ENCODE measurements around the gene NFKBIL1.
"Not testable (repeated sequence)": the region's sequence is repeated elsewhere in the genome, so short reads cannot be mapped to it uniquely, and the experiment has no call there.

Gene NFKBIL1

DNA sequence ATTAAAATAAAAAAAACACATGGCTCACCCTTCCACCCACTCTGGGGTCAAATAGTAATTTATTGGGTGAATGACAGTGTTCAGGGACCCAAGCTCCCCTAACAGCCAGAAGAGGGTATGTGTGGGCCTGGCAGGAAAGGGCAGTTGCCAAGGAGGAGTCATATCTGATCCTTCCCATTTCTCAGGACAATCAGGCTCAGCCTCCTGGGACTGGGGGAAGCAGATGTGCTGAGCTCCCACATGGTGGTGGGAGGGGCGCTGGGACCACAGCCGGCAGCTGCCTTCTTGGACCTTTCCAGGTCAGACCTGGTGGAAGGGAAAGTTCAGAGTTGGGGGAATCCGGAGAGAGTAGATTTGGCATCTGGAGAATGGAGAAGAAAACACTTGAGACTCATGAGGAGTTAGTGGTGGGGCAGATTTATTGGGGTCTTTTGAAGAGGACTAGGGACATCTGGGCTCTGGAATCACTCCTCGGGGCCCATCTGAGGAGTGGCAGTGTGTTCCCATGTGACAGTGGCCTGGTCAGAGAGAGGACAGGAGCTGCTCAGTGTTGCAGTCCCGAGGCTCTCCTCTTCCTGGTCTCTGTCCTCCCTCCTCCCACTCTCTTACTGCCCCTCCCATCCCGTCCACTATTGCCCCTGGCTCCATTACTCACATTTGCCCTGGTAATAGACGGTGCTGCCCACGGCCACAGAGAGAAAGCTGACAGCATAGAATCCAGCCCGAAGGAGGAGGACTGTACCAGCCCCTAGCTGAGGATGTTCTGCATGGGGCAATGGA is 41.7 kb downstream of the NFKBIL1 start:
- Histone ChIP-seq H3K79me1 (ENCODE audit: low read depth, low read length) (no peaks in the 10 kb centered on the region), H3K4me1 (ENCODE audit: control insufficient read depth in 2 of 2, insufficient read depth in 1 of 2, low read depth in 1 of 2, low read length in 2 of 2) (peaks cover 2 to 4% of the 10 kb centered on the region in 2 donors), H2BK15ac (ENCODE audit: low read length) (no peak overlapping the region), H4K91ac (ENCODE audit: low read depth, low read length, poor library complexity) (no peak overlapping the region), H3K27me3 (ENCODE audit: control insufficient read depth in 3 of 3, insufficient read depth in 3 of 3, low read depth in 1 of 3, low read length in 3 of 3) (peaks cover 0 to 11% (median 0%) of the 10 kb centered on the region in 3 experiments), H4K8ac (ENCODE audit: low read depth, low read length) (no peak overlapping the region), H3K9me3 (replicated peaks in 1 of 2; ENCODE audit: control insufficient read depth in 2 of 2, insufficient read depth in 1 of 2, low read depth in 1 of 2, low read length in 2 of 2) (no peaks in the 10 kb centered on the region), H2AK5ac (ENCODE audit: low read depth, low read length) (peak overlapping the region; percentile 35), H3K4me2 (ENCODE audit: insufficient read depth, low read length, poor library complexity, severe bottlenecking) (no peak overlapping the region), H2AFZ (ENCODE audit: low read length) (peak overlapping the region; percentile 56), H3K36me3 (replicated peaks in 1 of 2; ENCODE audit: control insufficient read depth in 2 of 2, insufficient read depth in 2 of 2, low read length in 2 of 2) (no peaks in the 10 kb centered on the region), H2BK12ac (ENCODE audit: low read length) (no peak overlapping the region), H3K4ac (ENCODE audit: low read length) (no peak overlapping the region), H3K4me3 (ENCODE audit: low read length in 2 of 2) (no peak overlapping the region), H3K9ac (ENCODE audit: low read depth, low read length, poor library complexity) (peak overlapping the region; percentile 25), H2BK120ac (ENCODE audit: low read depth, low read length) (no peak overlapping the region), H3K14ac (ENCODE audit: low read length) (peak overlapping the region; percentile 47), H2BK5ac (ENCODE audit: low read length) (no peak overlapping the region), H3K23ac (ENCODE audit: low read depth, low read length, poor library complexity) (no peak overlapping the region), H3K18ac (ENCODE audit: low read length) (no peak overlapping the region), H3K27ac (replicated peaks; ENCODE audit: low read length) (no peak overlapping the region)
- DNase-seq (ENCODE audit: low spot score): no peak
- no CpG with 5 or more reads among the region's 9 CpGs for WGBS, 2 donors (ENCODE audit: extremely low coverage in 2 of 2, insufficient read length in 2 of 2, insufficient replicate concordance in 1 of 2)

DNA sequence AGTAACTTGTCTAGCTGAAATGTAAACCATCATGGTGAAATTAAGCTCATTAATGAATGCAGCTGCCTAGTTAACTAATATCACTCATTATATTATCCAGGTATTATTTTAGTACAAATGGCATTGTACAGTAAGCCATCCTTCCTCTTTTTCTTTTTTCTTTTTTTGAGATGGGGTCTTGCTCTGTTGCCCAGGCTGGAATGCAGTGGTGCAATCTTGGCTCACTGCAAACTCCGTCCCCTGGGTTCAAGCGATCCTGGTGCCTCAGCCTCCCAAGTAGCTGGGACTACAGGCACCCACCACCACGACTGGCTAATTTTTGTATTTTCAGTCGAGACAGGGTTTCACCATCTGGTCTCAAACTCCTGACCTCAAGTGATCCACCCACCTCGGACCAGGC is 43.3 kb downstream of the NFKBIL1 start:
- not testable (repeated sequence) for H4K91ac ChIP-seq (ENCODE audit: low read depth, low read length, poor library complexity); H3K4me3 ChIP-seq (ENCODE audit: low read length in 2 of 2); H2BK5ac ChIP-seq (ENCODE audit: low read length); H2BK120ac ChIP-seq (ENCODE audit: low read depth, low read length); H3K4me1 ChIP-seq (ENCODE audit: control insufficient read depth in 2 of 2, insufficient read depth in 1 of 2, low read depth in 1 of 2, low read length in 2 of 2); H3K4ac ChIP-seq (ENCODE audit: low read length); H3K9ac ChIP-seq (ENCODE audit: low read depth, low read length, poor library complexity); H3K14ac ChIP-seq (ENCODE audit: low read length); H3K18ac ChIP-seq (ENCODE audit: low read length); H3K79me1 ChIP-seq (ENCODE audit: low read depth, low read length); H3K23ac ChIP-seq (ENCODE audit: low read depth, low read length, poor library complexity); H3K9me3 ChIP-seq (replicated peaks in 1 of 2; ENCODE audit: control insufficient read depth in 2 of 2, insufficient read depth in 1 of 2, low read depth in 1 of 2, low read length in 2 of 2); H3K27ac ChIP-seq (replicated peaks; ENCODE audit: low read length); H2AK5ac ChIP-seq (ENCODE audit: low read depth, low read length); H3K4me2 ChIP-seq (ENCODE audit: insufficient read depth, low read length, poor library complexity, severe bottlenecking); H3K36me3 ChIP-seq (replicated peaks in 1 of 2; ENCODE audit: control insufficient read depth in 2 of 2, insufficient read depth in 2 of 2, low read length in 2 of 2); H2AFZ ChIP-seq (ENCODE audit: low read length); H2BK12ac ChIP-seq (ENCODE audit: low read length); H2BK15ac ChIP-seq (ENCODE audit: low read length); DNase-seq (ENCODE audit: low spot score); H4K8ac ChIP-seq (ENCODE audit: low read depth, low read length)
- peaks cover 0 to 11% (median 0%) of the 10 kb centered on the region in 3 experiments for H3K27me3 ChIP-seq (ENCODE audit: control insufficient read depth in 3 of 3, insufficient read depth in 3 of 3, low read depth in 1 of 3, low read length in 3 of 3)
- WGBS, 2 donors (ENCODE audit: extremely low coverage in 2 of 2, insufficient read length in 2 of 2, insufficient replicate concordance in 1 of 2): no CpG with 5 or more reads among the region's 5 CpGs

DNA sequence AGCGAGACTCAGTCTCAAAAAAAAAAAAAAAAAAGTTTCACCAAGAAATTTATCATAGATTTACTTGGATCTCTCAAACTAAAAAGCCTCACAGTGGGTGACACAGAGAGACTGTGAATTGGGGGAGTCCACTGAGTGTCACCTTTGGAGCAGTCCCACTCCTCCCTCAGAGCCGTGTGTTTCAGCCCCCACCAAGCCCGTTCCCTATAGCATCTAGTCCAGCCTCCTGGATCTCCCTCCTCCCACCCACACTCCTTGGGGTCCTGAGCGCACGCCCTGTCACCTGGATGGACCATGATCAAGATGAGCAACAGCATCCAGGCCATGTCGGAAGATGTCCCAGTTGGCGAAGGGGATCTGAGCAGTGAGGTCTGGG is 45.0 kb downstream of the NFKBIL1 start:
- peaks cover 0 to 4% of the 10 kb centered on the region in 2 donors for H3K9me3 ChIP-seq (replicated peaks in 1 of 2; ENCODE audit: control insufficient read depth in 2 of 2, insufficient read depth in 1 of 2, low read depth in 1 of 2, low read length in 2 of 2)
- peak overlapping the region; percentile 25 for H2AK5ac ChIP-seq (ENCODE audit: low read depth, low read length)
- H4K8ac ChIP-seq (ENCODE audit: low read depth, low read length): peak overlapping the region; percentile 23
- H2BK5ac ChIP-seq (ENCODE audit: low read length): no peak overlapping the region
- H2AFZ ChIP-seq (ENCODE audit: low read length): no peak overlapping the region
- H3K4me3 ChIP-seq (ENCODE audit: low read length in 2 of 2): no peak overlapping the region
- peaks cover 0 to 11% (median 0%) of the 10 kb centered on the region in 3 experiments for H3K27me3 ChIP-seq (ENCODE audit: control insufficient read depth in 3 of 3, insufficient read depth in 3 of 3, low read depth in 1 of 3, low read length in 3 of 3)
- peak overlapping the region; percentile 56 for H2BK120ac ChIP-seq (ENCODE audit: low read depth, low read length)
- H3K79me1 ChIP-seq (ENCODE audit: low read depth, low read length): no peaks in the 10 kb centered on the region
- H3K4me2 ChIP-seq (ENCODE audit: insufficient read depth, low read length, poor library complexity, severe bottlenecking): no peak overlapping the region
- H2BK15ac ChIP-seq (ENCODE audit: low read length): peak overlapping the region; percentile 10
- H3K18ac ChIP-seq (ENCODE audit: low read length): peak overlapping the region; percentile 35
- no peak for DNase-seq (ENCODE audit: low spot score)
- no CpG with 5 or more reads among the region's 7 CpGs for WGBS, 2 donors (ENCODE audit: extremely low coverage in 2 of 2, insufficient read length in 2 of 2, insufficient replicate concordance in 1 of 2)
- H3K9ac ChIP-seq (ENCODE audit: low read depth, low read length, poor library complexity): no peak overlapping the region
- H3K4ac ChIP-seq (ENCODE audit: low read length): no peak overlapping the region
- H3K36me3 ChIP-seq (replicated peaks in 1 of 2; ENCODE audit: control insufficient read depth in 2 of 2, insufficient read depth in 2 of 2, low read length in 2 of 2): no peaks in the 10 kb centered on the region
- H2BK12ac ChIP-seq (ENCODE audit: low read length): peak overlapping the region; percentile 60
- no peak overlapping the region for H3K27ac ChIP-seq (replicated peaks; ENCODE audit: low read length)
- no peak overlapping the region for H3K14ac ChIP-seq (ENCODE audit: low read length)
- no peak overlapping the region for H3K23ac ChIP-seq (ENCODE audit: low read depth, low read length, poor library complexity)
- H3K4me1 ChIP-seq (ENCODE audit: control insufficient read depth in 2 of 2, insufficient read depth in 1 of 2, low read depth in 1 of 2, low read length in 2 of 2): peaks cover 0 to 4% of the 10 kb centered on the region in 2 donors
- H4K91ac ChIP-seq (ENCODE audit: low read depth, low read length, poor library complexity): no peak overlapping the region

DNA sequence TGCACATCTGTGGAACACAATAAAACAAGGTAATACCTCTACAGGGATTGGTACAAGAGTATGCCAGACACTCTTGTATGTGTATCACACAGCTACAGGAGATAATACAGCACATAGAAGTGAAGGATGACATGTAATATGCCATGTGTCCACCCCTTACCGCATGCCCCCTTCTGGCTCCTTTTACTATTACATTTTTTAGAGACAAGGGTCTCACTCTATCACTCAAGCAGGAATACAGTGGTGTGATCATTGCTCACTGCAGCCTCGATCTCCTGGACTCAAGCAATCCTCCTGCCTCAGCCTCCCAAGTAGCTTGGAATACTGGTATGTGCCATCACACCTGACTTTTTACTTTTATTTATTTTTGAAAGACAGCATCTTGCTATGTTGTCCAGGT is 49.6 kb downstream of the NFKBIL1 start:
- Histone ChIP-seq H2AFZ (ENCODE audit: low read length) (no peak overlapping the region), H3K14ac (ENCODE audit: low read length) (no peak overlapping the region), H3K79me1 (ENCODE audit: low read depth, low read length) (no peaks in the 10 kb centered on the region), H2BK15ac (ENCODE audit: low read length) (no peak overlapping the region), H2BK5ac (ENCODE audit: low read length) (no peak overlapping the region), H3K23ac (ENCODE audit: low read depth, low read length, poor library complexity) (no peak overlapping the region), H3K9me3 (replicated peaks in 1 of 2; ENCODE audit: control insufficient read depth in 2 of 2, insufficient read depth in 1 of 2, low read depth in 1 of 2, low read length in 2 of 2) (peaks cover 0 to 4% of the 10 kb centered on the region in 2 donors), H4K8ac (ENCODE audit: low read depth, low read length) (no peak overlapping the region), H3K4ac (ENCODE audit: low read length) (no peak overlapping the region), H3K36me3 (replicated peaks in 1 of 2; ENCODE audit: control insufficient read depth in 2 of 2, insufficient read depth in 2 of 2, low read length in 2 of 2) (no peaks in the 10 kb centered on the region), H3K27ac (replicated peaks; ENCODE audit: low read length) (no peak overlapping the region), H3K18ac (ENCODE audit: low read length) (no peak overlapping the region), H2AK5ac (ENCODE audit: low read depth, low read length) (no peak overlapping the region), H3K4me2 (ENCODE audit: insufficient read depth, low read length, poor library complexity, severe bottlenecking) (no peak overlapping the region), H3K9ac (ENCODE audit: low read depth, low read length, poor library complexity) (no peak overlapping the region), H3K4me3 (ENCODE audit: low read length in 2 of 2) (no peak overlapping the region), H2BK12ac (ENCODE audit: low read length) (no peak overlapping the region), H4K91ac (ENCODE audit: low read depth, low read length, poor library complexity) (no peak overlapping the region), H3K27me3 (ENCODE audit: control insufficient read depth in 3 of 3, insufficient read depth in 3 of 3, low read depth in 1 of 3, low read length in 3 of 3) (no peaks in the 10 kb centered on the region), H3K4me1 (ENCODE audit: control insufficient read depth in 2 of 2, insufficient read depth in 1 of 2, low read depth in 1 of 2, low read length in 2 of 2) (no peaks in the 10 kb centered on the region), H2BK120ac (ENCODE audit: low read depth, low read length) (no peak overlapping the region)
- DNase-seq (ENCODE audit: low spot score): no peak
- whole genome bisulfite sequencing, 2 donors (ENCODE audit: extremely low coverage in 2 of 2, insufficient read length in 2 of 2, insufficient replicate concordance in 1 of 2): no CpG with 5 or more reads among the region's 2 CpGs
